GM19397 (cell line): ENCODE measurements around the gene CST9L.
"Not testable (repeated sequence)": the region's sequence is repeated elsewhere in the genome, so short reads cannot be mapped to it uniquely, and the experiment has no call there.

Experiments
- ATAC-seq: cut with Tn5 transposase; IDR thresholded peaks from one replicate; pipeline ENCODE4 v1.9.1; 2021; ENCODE audit warnings: mild to moderate bottlenecking, moderate library complexity; ENCODE audit not compliant: unreplicated experiment

CST9L gene

GRCh38 chr20:23586735-23587525 is 18.6 kb upstream of the CST9L start:
- no peak for ATAC-seq

- ATAC-seq = no peak
Measured at GRCh38 chr20:23585808-23586734, 17.8 kb upstream of the CST9L start.

- no peak for ATAC-seq
Measured at GRCh38 chr20:23585449-23585807, 17.1 kb upstream of the CST9L start.

GRCh38 chr20:23584434-23585199 is 16.3 kb upstream of the CST9L start:
- ATAC-seq = no peak

GRCh38 chr20:23583526-23583925 is 15.2 kb upstream of the CST9L start:
- no peak for ATAC-seq

GRCh38 chr20:23582293-23582692 is 14.0 kb upstream of the CST9L start:
- no peak for ATAC-seq

- ATAC-seq = not testable (repeated sequence)
Measured at GRCh38 chr20:23581833-23582232, 13.5 kb upstream of the CST9L start.

- ATAC-seq = no peak
Measured at GRCh38 chr20:23574977-23575376, 6.7 kb upstream of the CST9L start.

GRCh38 chr20:23570178-23570760 is 2.0 kb upstream of the CST9L start:
- no peak for ATAC-seq

- no peak for ATAC-seq
Measured at GRCh38 chr20:23569570-23569969, 1.3 kb upstream of the CST9L start.

- ATAC-seq = no peak
Measured at GRCh38 chr20:23568971-23569330, 667 bp upstream of the CST9L start.

GRCh38 chr20:23566199-23566932 is 1.9 kb downstream of the CST9L start:
- no peak for ATAC-seq

- ATAC-seq = no peak
Measured at GRCh38 chr20:23565503-23566045, 2.7 kb downstream of the CST9L start.

- ATAC-seq = no peak
Measured at GRCh38 chr20:23564927-23565326, 3.4 kb downstream of the CST9L start.

- no peak for ATAC-seq
Measured at GRCh38 chr20:23562721-23563342, 5.5 kb downstream of the CST9L start.

GRCh38 chr20:23554401-23554800 is 13.9 kb downstream of the CST9L start:
- no peak for ATAC-seq

GRCh38 chr20:23551786-23552185 is 16.5 kb downstream of the CST9L start:
- ATAC-seq = no peak

- no peak for ATAC-seq
Measured at GRCh38 chr20:23551383-23551782, 16.9 kb downstream of the CST9L start.

- ATAC-seq = no peak
Measured at GRCh38 chr20:23550227-23550626, 18.1 kb downstream of the CST9L start.

GRCh38 chr20:23548408-23548807 is 19.9 kb downstream of the CST9L start:
- ATAC-seq = no peak
